GM23338 (cell line): Measurements from ENCODE around the gene CCDC134.

ENCODE experiments used
- CREB1 ChIP-seq: fragments of 250-450 bp; sonication (Bioruptor Pico); IDR thresholded peaks from 2 replicates; pipeline ENCODE4 v1.5.0; 2020; ENCODE audit warnings: low read depth, mild to moderate bottlenecking, moderate library complexity
- CTCF ChIP-seq, 2 experiments: fragments of 200-600 bp in 1 of 2; sonication (generic) in 1 of 2; conservative IDR thresholded peaks; 2 replicates each; pipeline versions ENCODE4 v1.5.1 to v1.6.1; 2016 to 2017; ENCODE audit warnings: antibody characterized with exemption in 2 of 2, low read depth in 2 of 2, mild to moderate bottlenecking in 2 of 2, moderate library complexity in 1 of 2
- EZH2 ChIP-seq: fragments of 200-600 bp; sonication (generic); IDR thresholded peaks from one replicate; pipeline ENCODE4 v1.8.0; 2017; ENCODE audit warnings: antibody characterized with exemption, mild to moderate bottlenecking, low read depth; ENCODE audit not compliant: unreplicated experiment
- JUNB ChIP-seq: IDR thresholded peaks from one replicate; pipeline ENCODE4 v1.6.1; 2016; ENCODE audit warnings: antibody characterized with exemption; ENCODE audit not compliant: unreplicated experiment
- POLR2AphosphoS5 ChIP-seq: IDR thresholded peaks from 2 replicates; pipeline ENCODE4 v1.6.1; 2016; ENCODE audit warnings: antibody characterized with exemption, low read depth
- REST ChIP-seq: IDR thresholded peaks from one replicate; pipeline ENCODE4 v1.6.1; 2018; ENCODE audit warnings: antibody characterized with exemption; ENCODE audit not compliant: unreplicated experiment
- ZNF114 ChIP-seq: fragments of 250-450 bp; sonication (Bioruptor Pico); IDR thresholded peaks from 2 replicates; pipeline ENCODE4 v1.5.0; 2020; ENCODE audit warnings: mild to moderate bottlenecking, moderate library complexity
- ZNF331 ChIP-seq: fragments of 250-450 bp; sonication (Bioruptor Pico); IDR thresholded peaks from 2 replicates; pipeline ENCODE4 v1.5.0; 2020; ENCODE audit warnings: low read depth, mild to moderate bottlenecking, moderate library complexity

- TF ChIP-seq CTCF (conservative IDR thresholded peaks at IDR 0.05; ENCODE audit: low read depth in 2 of 2) (no peak), ZNF331 (CRISPR knock-in tag) (no peak), REST (no peak), POLR2AphosphoS5 (no peak), EZH2 (no peak), CREB1 (no peak), ZNF114 (CRISPR knock-in tag) (no peak), JUNB (no peak)
Measured at GRCh38 chr22:41856469-41856868, 56.0 kb downstream of the CCDC134 start.
